ENCODE results near the gene ZHX3.

Gene ZHX3

GRCh38 chr20:41204304-41205265 is 112.9 kb downstream of the ZHX3 start:
- Histone ChIP-seq H3K4me3 (ENCODE audit: low read length) (no peak overlapping the region), H2AFZ (ENCODE audit: low read depth, low read length) (no peak overlapping the region), H3K27me3 (ENCODE audit: insufficient read depth, low read length) (no peaks in the 10 kb centered on the region), H3K4me1 (ENCODE audit: insufficient read depth, low read length) (no peaks in the 10 kb centered on the region), H3K9me3 (ENCODE audit: low read length) (peaks cover 13% of the 10 kb centered on the region), H3K36me3 (ENCODE audit: insufficient read depth, low read length) (peaks cover 3% of the 10 kb centered on the region)

GRCh38 chr20:41203660-41204059 is 113.9 kb downstream of the ZHX3 start:
- peaks cover 13% of the 10 kb centered on the region for H3K9me3 ChIP-seq (ENCODE audit: low read length)
- H3K4me1 ChIP-seq (ENCODE audit: insufficient read depth, low read length), result no peaks in the 10 kb centered on the region
- H3K4me3 ChIP-seq (ENCODE audit: low read length), result no peak overlapping the region
- no peaks in the 10 kb centered on the region for H3K27me3 ChIP-seq (ENCODE audit: insufficient read depth, low read length)
- H3K36me3 ChIP-seq (ENCODE audit: insufficient read depth, low read length), result peaks cover 3% of the 10 kb centered on the region
- H2AFZ ChIP-seq (ENCODE audit: low read depth, low read length), result no peak overlapping the region

- H3K36me3 ChIP-seq (ENCODE audit: insufficient read depth, low read length), result peaks cover 3% of the 10 kb centered on the region
- H3K9me3 ChIP-seq (ENCODE audit: low read length), result peaks cover 13% of the 10 kb centered on the region
- no peak overlapping the region for H3K4me3 ChIP-seq (ENCODE audit: low read length)
- H3K27me3 ChIP-seq (ENCODE audit: insufficient read depth, low read length), result no peaks in the 10 kb centered on the region
- H2AFZ ChIP-seq (ENCODE audit: low read depth, low read length), result no peak overlapping the region
- H3K4me1 ChIP-seq (ENCODE audit: insufficient read depth, low read length), result no peaks in the 10 kb centered on the region
These were observed 115.1 kb downstream of the ZHX3 start for GRCh38 chr20:41202426-41202825.

- peaks cover 13% of the 10 kb centered on the region for H3K9me3 ChIP-seq (ENCODE audit: low read length)
- no peaks in the 10 kb centered on the region for H3K4me1 ChIP-seq (ENCODE audit: insufficient read depth, low read length)
- H3K4me3 ChIP-seq (ENCODE audit: low read length), result no peak overlapping the region
- peaks cover 5% of the 10 kb centered on the region for H3K36me3 ChIP-seq (ENCODE audit: insufficient read depth, low read length)
- H2AFZ ChIP-seq (ENCODE audit: low read depth, low read length), result no peak overlapping the region
- H3K27me3 ChIP-seq (ENCODE audit: insufficient read depth, low read length), result no peaks in the 10 kb centered on the region
These were observed 115.8 kb downstream of the ZHX3 start for GRCh38 chr20:41201760-41202159.

GRCh38 chr20:41200446-41201202 is 116.9 kb downstream of the ZHX3 start:
- no peaks in the 10 kb centered on the region for H3K27me3 ChIP-seq (ENCODE audit: insufficient read depth, low read length)

GRCh38 chr20:41198443-41198842 is 119.1 kb downstream of the ZHX3 start:
- Histone ChIP-seq H3K4me1 (ENCODE audit: insufficient read depth, low read length) (no peaks in the 10 kb centered on the region), H2AFZ (ENCODE audit: low read depth, low read length) (no peak overlapping the region), H3K4me3 (ENCODE audit: low read length) (no peak overlapping the region), H3K27me3 (ENCODE audit: insufficient read depth, low read length) (no peaks in the 10 kb centered on the region), H3K9me3 (ENCODE audit: low read length) (peaks cover 8% of the 10 kb centered on the region), H3K36me3 (ENCODE audit: insufficient read depth, low read length) (peaks cover 6% of the 10 kb centered on the region)

More at GRCh38 chr20:41200446-41201202, 116.9 kb downstream of the ZHX3 start:
- H3K4me3 ChIP-seq (ENCODE audit: low read length), result no peak overlapping the region
- H2AFZ ChIP-seq (ENCODE audit: low read depth, low read length), result no peak overlapping the region
- H3K36me3 ChIP-seq (ENCODE audit: insufficient read depth, low read length), result peaks cover 6% of the 10 kb centered on the region
- peaks cover 13% of the 10 kb centered on the region for H3K9me3 ChIP-seq (ENCODE audit: low read length)
- no peaks in the 10 kb centered on the region for H3K4me1 ChIP-seq (ENCODE audit: insufficient read depth, low read length)

- no peaks in the 10 kb centered on the region for H3K4me1 ChIP-seq (ENCODE audit: insufficient read depth, low read length)
- no peaks in the 10 kb centered on the region for H3K9me3 ChIP-seq (ENCODE audit: low read length)
- H3K4me3 ChIP-seq (ENCODE audit: low read length), result no peak overlapping the region
- no peak overlapping the region for H2AFZ ChIP-seq (ENCODE audit: low read depth, low read length)
- H3K27me3 ChIP-seq (ENCODE audit: insufficient read depth, low read length), result no peaks in the 10 kb centered on the region
- H3K36me3 ChIP-seq (ENCODE audit: insufficient read depth, low read length), result peaks cover 4% of the 10 kb centered on the region
These were observed 120.8 kb downstream of the ZHX3 start for GRCh38 chr20:41196653-41197225.

- H2AFZ ChIP-seq (ENCODE audit: low read depth, low read length), result no peak overlapping the region
- H3K36me3 ChIP-seq (ENCODE audit: insufficient read depth, low read length), result peaks cover 3% of the 10 kb centered on the region
- no peak overlapping the region for H3K4me3 ChIP-seq (ENCODE audit: low read length)
- H3K4me1 ChIP-seq (ENCODE audit: insufficient read depth, low read length), result no peaks in the 10 kb centered on the region
- peaks cover 3% of the 10 kb centered on the region for H3K9me3 ChIP-seq (ENCODE audit: low read length)
- no peaks in the 10 kb centered on the region for H3K27me3 ChIP-seq (ENCODE audit: insufficient read depth, low read length)
These were observed 125.0 kb downstream of the ZHX3 start for GRCh38 chr20:41192575-41192974.

GRCh38 chr20:41191562-41192500 is 125.7 kb downstream of the ZHX3 start:
- Histone ChIP-seq H3K4me3 (ENCODE audit: low read length) (no peak overlapping the region), H3K27me3 (ENCODE audit: insufficient read depth, low read length) (no peaks in the 10 kb centered on the region), H3K9me3 (ENCODE audit: low read length) (peaks cover 3% of the 10 kb centered on the region), H3K36me3 (ENCODE audit: insufficient read depth, low read length) (peaks cover 2% of the 10 kb centered on the region), H3K4me1 (ENCODE audit: insufficient read depth, low read length) (no peaks in the 10 kb centered on the region), H2AFZ (ENCODE audit: low read depth, low read length) (no peak overlapping the region)

- H3K27me3 ChIP-seq (ENCODE audit: insufficient read depth, low read length), result no peaks in the 10 kb centered on the region
- peaks cover 3% of the 10 kb centered on the region for H3K9me3 ChIP-seq (ENCODE audit: low read length)
- H3K4me3 ChIP-seq (ENCODE audit: low read length), result no peak overlapping the region
- no peaks in the 10 kb centered on the region for H3K36me3 ChIP-seq (ENCODE audit: insufficient read depth, low read length)
- no peaks in the 10 kb centered on the region for H3K4me1 ChIP-seq (ENCODE audit: insufficient read depth, low read length)
- H2AFZ ChIP-seq (ENCODE audit: low read depth, low read length), result no peak overlapping the region
These were observed 129.9 kb downstream of the ZHX3 start for GRCh38 chr20:41187668-41188067.

GRCh38 chr20:41185013-41185757 is 132.3 kb downstream of the ZHX3 start:
- no peak overlapping the region for H2AFZ ChIP-seq (ENCODE audit: low read depth, low read length)
- H3K27me3 ChIP-seq (ENCODE audit: insufficient read depth, low read length), result no peaks in the 10 kb centered on the region
- H3K4me3 ChIP-seq (ENCODE audit: low read length), result no peak overlapping the region
- H3K4me1 ChIP-seq (ENCODE audit: insufficient read depth, low read length), result no peaks in the 10 kb centered on the region
- no peaks in the 10 kb centered on the region for H3K9me3 ChIP-seq (ENCODE audit: low read length)
- peaks cover 2% of the 10 kb centered on the region for H3K36me3 ChIP-seq (ENCODE audit: insufficient read depth, low read length)

- Histone ChIP-seq H3K27me3 (ENCODE audit: insufficient read depth, low read length) (no peaks in the 10 kb centered on the region), H3K4me3 (ENCODE audit: low read length) (no peak overlapping the region), H2AFZ (ENCODE audit: low read depth, low read length) (no peak overlapping the region), H3K4me1 (ENCODE audit: insufficient read depth, low read length) (peaks cover 5% of the 10 kb centered on the region), H3K9me3 (ENCODE audit: low read length) (no peaks in the 10 kb centered on the region), H3K36me3 (ENCODE audit: insufficient read depth, low read length) (peaks cover 6% of the 10 kb centered on the region)
These were observed 133.7 kb downstream of the ZHX3 start for GRCh38 chr20:41183831-41184230.

Data from neuron (in vitro differentiated cells).